C4-2B (cell line): ENCODE measurements around the gene ASAP2.

ENCODE experiments used
- H3K27ac ChIP-seq: fragments of 450-650 bp; 2 replicates; pipeline ENCODE4 v1.5.1; 2017
- CTCF ChIP-seq: fragments of 450-650 bp; conservative IDR thresholded peaks from 2 replicates; pipeline ENCODE4 v1.5.1; 2017; ENCODE audit warnings: mild to moderate bottlenecking
- ZFX ChIP-seq: fragments of 450-650 bp; IDR thresholded peaks from 2 replicates; pipeline ENCODE4 v1.6.1; 2017

The ASAP2 gene

GRCh38 chr2:9378433-9379390 lies 172.1 kb downstream of the ASAP2 start:
- no peak overlapping the region for H3K27ac ChIP-seq
- no peak for TF ChIP-seq CTCF
- TF ChIP-seq ZFX, result no peak

- TF ChIP-seq CTCF, result no peak
- TF ChIP-seq ZFX, result no peak
- H3K27ac ChIP-seq, result no peak overlapping the region
Measured at GRCh38 chr2:9379391-9379755, 172.8 kb downstream of the ASAP2 start.

- H3K27ac ChIP-seq, result no peak overlapping the region
Measured at GRCh38 chr2:9380702-9381628, 174.4 kb downstream of the ASAP2 start.

GRCh38 chr2:9382604-9383235 lies 176.1 kb downstream of the ASAP2 start:
- no peak overlapping the region for H3K27ac ChIP-seq
- TF ChIP-seq CTCF (no peak), ZFX (no peak)

More at GRCh38 chr2:9380702-9381628, 174.4 kb downstream of the ASAP2 start:
- no peak for TF ChIP-seq ZFX
- TF ChIP-seq CTCF, result no peak

- TF ChIP-seq CTCF (no peak), ZFX (no peak)
- no peak overlapping the region for H3K27ac ChIP-seq
Measured at GRCh38 chr2:9384521-9384920, 177.9 kb downstream of the ASAP2 start.

GRCh38 chr2:9385841-9386240 lies 179.2 kb downstream of the ASAP2 start:
- H3K27ac ChIP-seq, result no peak overlapping the region
- TF ChIP-seq ZFX, result no peak

GRCh38 chr2:9388199-9388681 lies 181.6 kb downstream of the ASAP2 start:
- H3K27ac ChIP-seq, result no peak overlapping the region
- TF ChIP-seq CTCF (no peak), ZFX (no peak)
